T-helper 1 cell treated with Interleukin-12 subunit alpha and Interleukin-12 subunit beta and Interleukin-4 antibody, amounts not matched to agents 30 μg/mL and 1 μg/mL, for 36 hours (primary cell): ENCODE data around the gene PMVK.
A peak's percentile ranks its signal among the peaks of the same experiment; 100 is the strongest.

Source experiments
- H3K27ac Mint-ChIP-seq: one replicate; pipeline ENCODE4 v1.8.0; 2021; ENCODE audit warnings: mild to moderate bottlenecking, mixed read lengths
- H3K27me3 Mint-ChIP-seq: one replicate; pipeline ENCODE4 v1.8.0; 2021; ENCODE audit warnings: low read depth, mixed read lengths
- H3K36me3 Mint-ChIP-seq: one replicate; pipeline ENCODE4 v1.8.0; 2021; ENCODE audit warnings: low read depth, mixed read lengths
- H3K4me1 Mint-ChIP-seq: one replicate; pipeline ENCODE4 v1.8.0; 2021; ENCODE audit warnings: low read depth, mixed read lengths
- H3K4me3 Mint-ChIP-seq: one replicate; pipeline ENCODE4 v1.8.0; 2021; ENCODE audit warnings: mild to moderate bottlenecking, moderate library complexity, mixed read lengths
- H3K9me3 Mint-ChIP-seq: one replicate; pipeline ENCODE4 v1.8.0; 2021; ENCODE audit warnings: mixed read lengths

Gene PMVK

GRCh38 chr1:154959426-154959780 lies 22.9 kb upstream of the PMVK start:
- Mint-ChIP-seq H3K36me3 (peaks cover 22% of the 10 kb centered on the region), H3K9me3 (no peaks in the 10 kb centered on the region), H3K4me3 (peak overlapping the region; percentile 59), H3K27ac (no peak overlapping the region), H3K4me1 (peaks cover 46% of the 10 kb centered on the region), H3K27me3 (no peaks in the 10 kb centered on the region)

GRCh38 chr1:154958681-154959425 lies 22.3 kb upstream of the PMVK start:
- H3K4me1 Mint-ChIP-seq: peaks cover 51% of the 10 kb centered on the region
- no peak overlapping the region for H3K27ac Mint-ChIP-seq

GRCh38 chr1:154958036-154958435 lies 21.5 kb upstream of the PMVK start:
- Mint-ChIP-seq H3K4me3 (peak overlapping the region; percentile 13), H3K36me3 (peaks cover 23% of the 10 kb centered on the region), H3K27me3 (no peaks in the 10 kb centered on the region), H3K9me3 (no peaks in the 10 kb centered on the region), H3K4me1 (peaks cover 55% of the 10 kb centered on the region), H3K27ac (no peak overlapping the region)

More at GRCh38 chr1:154958681-154959425, 22.3 kb upstream of the PMVK start:
- Mint-ChIP-seq H3K36me3 (peaks cover 24% of the 10 kb centered on the region), H3K27me3 (no peaks in the 10 kb centered on the region), H3K4me3 (peak overlapping the region; percentile 59), H3K9me3 (no peaks in the 10 kb centered on the region)

GRCh38 chr1:154957091-154957657 lies 20.7 kb upstream of the PMVK start:
- H3K4me3 Mint-ChIP-seq: no peak overlapping the region
- no peaks in the 10 kb centered on the region for H3K27me3 Mint-ChIP-seq
- H3K4me1 Mint-ChIP-seq: peaks cover 60% of the 10 kb centered on the region
- peak overlapping the region; percentile 62 for H3K27ac Mint-ChIP-seq
- peaks cover 25% of the 10 kb centered on the region for H3K36me3 Mint-ChIP-seq
- no peaks in the 10 kb centered on the region for H3K9me3 Mint-ChIP-seq

- H3K27me3 Mint-ChIP-seq: no peaks in the 10 kb centered on the region
- H3K4me1 Mint-ChIP-seq: peaks cover 64% of the 10 kb centered on the region
- peak overlapping the region; percentile 100 for H3K27ac Mint-ChIP-seq
- H3K4me3 Mint-ChIP-seq: peak overlapping the region; percentile 98
- no peaks in the 10 kb centered on the region for H3K9me3 Mint-ChIP-seq
- peaks cover 28% of the 10 kb centered on the region for H3K36me3 Mint-ChIP-seq
Measured at GRCh38 chr1:154956544-154956941, 20.0 kb upstream of the PMVK start.

GRCh38 chr1:154955718-154956543 lies 19.4 kb upstream of the PMVK start, which contains the start of gene PBXIP1:
Gene PBXIP1, minus strand, starts transcription at chr1:154956099. Its CDS starts 2,378 bp downstream, at chr1:154953721.
- no peaks in the 10 kb centered on the region for H3K9me3 Mint-ChIP-seq
- no peaks in the 10 kb centered on the region for H3K27me3 Mint-ChIP-seq
- H3K4me1 Mint-ChIP-seq: peaks cover 65% of the 10 kb centered on the region
- H3K36me3 Mint-ChIP-seq: peaks cover 28% of the 10 kb centered on the region
- H3K27ac Mint-ChIP-seq: peak within 1 kb of the TSS; percentile 100
- H3K4me3 Mint-ChIP-seq: peak within 1 kb of the TSS; percentile 98

GRCh38 chr1:154955039-154955717 lies 18.7 kb upstream of the PMVK start:
- H3K36me3 Mint-ChIP-seq: peaks cover 32% of the 10 kb centered on the region
- peaks cover 65% of the 10 kb centered on the region for H3K4me1 Mint-ChIP-seq
- no peaks in the 10 kb centered on the region for H3K9me3 Mint-ChIP-seq

GRCh38 chr1:154954541-154954940 lies 18.0 kb upstream of the PMVK start:
- Mint-ChIP-seq H3K4me1 (peaks cover 65% of the 10 kb centered on the region), H3K27me3 (no peaks in the 10 kb centered on the region), H3K9me3 (no peaks in the 10 kb centered on the region), H3K4me3 (peak overlapping the region; percentile 98), H3K36me3 (peaks cover 32% of the 10 kb centered on the region), H3K27ac (peak overlapping the region; percentile 100)

More at GRCh38 chr1:154955039-154955717, 18.7 kb upstream of the PMVK start:
- Mint-ChIP-seq H3K27me3 (no peaks in the 10 kb centered on the region), H3K4me3 (peak overlapping the region; percentile 98), H3K27ac (peak overlapping the region; percentile 100)

- peaks cover 34% of the 10 kb centered on the region for H3K36me3 Mint-ChIP-seq
- H3K9me3 Mint-ChIP-seq: no peaks in the 10 kb centered on the region
- H3K4me3 Mint-ChIP-seq: peak overlapping the region; percentile 98
- no peaks in the 10 kb centered on the region for H3K27me3 Mint-ChIP-seq
- peaks cover 69% of the 10 kb centered on the region for H3K4me1 Mint-ChIP-seq
- H3K27ac Mint-ChIP-seq: peak overlapping the region; percentile 100
Measured at GRCh38 chr1:154953611-154954038, 17.1 kb upstream of the PMVK start.

- Mint-ChIP-seq H3K27ac (peak overlapping the region; percentile 100), H3K4me3 (peak overlapping the region; percentile 98), H3K9me3 (no peaks in the 10 kb centered on the region), H3K27me3 (no peaks in the 10 kb centered on the region), H3K36me3 (peaks cover 36% of the 10 kb centered on the region), H3K4me1 (peaks cover 67% of the 10 kb centered on the region)
Measured at GRCh38 chr1:154952664-154953063, 16.1 kb upstream of the PMVK start.

- H3K27me3 Mint-ChIP-seq: no peaks in the 10 kb centered on the region
- H3K36me3 Mint-ChIP-seq: peaks cover 37% of the 10 kb centered on the region
- peaks cover 67% of the 10 kb centered on the region for H3K4me1 Mint-ChIP-seq
Measured at GRCh38 chr1:154951901-154952657, 15.6 kb upstream of the PMVK start.

GRCh38 chr1:154948079-154948478 lies 11.6 kb upstream of the PMVK start:
- Mint-ChIP-seq H3K36me3 (peaks cover 43% of the 10 kb centered on the region), H3K27ac (no peak overlapping the region)

More at GRCh38 chr1:154951901-154952657, 15.6 kb upstream of the PMVK start:
- Mint-ChIP-seq H3K27ac (peak overlapping the region; percentile 100), H3K9me3 (no peaks in the 10 kb centered on the region), H3K4me3 (peak overlapping the region; percentile 98)

GRCh38 chr1:154945962-154946850 lies 9.7 kb upstream of the PMVK start:
- Mint-ChIP-seq H3K4me1 (peaks cover 43% of the 10 kb centered on the region), H3K4me3 (no peak overlapping the region), H3K36me3 (peaks cover 31% of the 10 kb centered on the region), H3K27me3 (no peaks in the 10 kb centered on the region), H3K9me3 (no peaks in the 10 kb centered on the region), H3K27ac (no peak overlapping the region)

More at GRCh38 chr1:154948079-154948478, 11.6 kb upstream of the PMVK start:
- H3K4me1 Mint-ChIP-seq: peaks cover 43% of the 10 kb centered on the region
- H3K4me3 Mint-ChIP-seq: no peak overlapping the region
- H3K9me3 Mint-ChIP-seq: no peaks in the 10 kb centered on the region
- no peaks in the 10 kb centered on the region for H3K27me3 Mint-ChIP-seq
